Stimulated activated CD4-positive, alpha-beta T cell treated with anti-CD3 and anti-CD28 coated beads, Interleukin-15, amount 100 ng/mL, for 1 hour (primary cell): Measurements from ENCODE around the gene TMEM185B.
"Not testable (repeated sequence)": the region's sequence is repeated elsewhere in the genome, so short reads cannot be mapped to it uniquely, and the experiment has no call there.

Experiments used
- DNase-seq, 2 donors: peaks; one replicate each; pipeline ENCODE4 v3.0.0-alpha.2; 2020; ENCODE audit warnings: low read depth in 1 of 2, low spot score in 1 of 2

TMEM185B gene

GRCh38 chr2:120251880-120252224 lies 28.7 kb upstream of the TMEM185B start:
- DNase-seq = no peak

GRCh38 chr2:120251078-120251477 lies 27.9 kb upstream of the TMEM185B start:
- DNase-seq = no peak

- DNase-seq = no peak
Measured at GRCh38 chr2:120250640-120251039, 27.4 kb upstream of the TMEM185B start.

- no peak for DNase-seq
Measured at GRCh38 chr2:120247851-120248250, 24.7 kb upstream of the TMEM185B start.

- DNase-seq = no peak
Measured at GRCh38 chr2:120246546-120247300, 23.5 kb upstream of the TMEM185B start.

- no peak for DNase-seq
Measured at GRCh38 chr2:120245520-120246332, 22.5 kb upstream of the TMEM185B start.

- DNase-seq = no peak
Measured at GRCh38 chr2:120244656-120245519, 21.7 kb upstream of the TMEM185B start.

- no peak for DNase-seq
Measured at GRCh38 chr2:120243875-120244553, 20.8 kb upstream of the TMEM185B start.

GRCh38 chr2:120243211-120243610 lies 20.0 kb upstream of the TMEM185B start:
- DNase-seq = no peak

- no peak for DNase-seq
Measured at GRCh38 chr2:120241684-120242083, 18.5 kb upstream of the TMEM185B start.

- DNase-seq = no peak
Measured at GRCh38 chr2:120240901-120241429, 17.8 kb upstream of the TMEM185B start.

- DNase-seq = no peak
Measured at GRCh38 chr2:120239488-120240287, 16.5 kb upstream of the TMEM185B start.

- DNase-seq = no peak
Measured at GRCh38 chr2:120238728-120239487, 15.7 kb upstream of the TMEM185B start.

- DNase-seq = no peak
Measured at GRCh38 chr2:120237491-120237902, 14.3 kb upstream of the TMEM185B start.

- no peak for DNase-seq
Measured at GRCh38 chr2:120236791-120237190, 13.6 kb upstream of the TMEM185B start.

GRCh38 chr2:120236316-120236715 lies 13.1 kb upstream of the TMEM185B start:
- DNase-seq = no peak

GRCh38 chr2:120235681-120236080 lies 12.5 kb upstream of the TMEM185B start:
- DNase-seq = no peak

- DNase-seq = not testable (repeated sequence)
Measured at GRCh38 chr2:120235158-120235557, 12.0 kb upstream of the TMEM185B start.

GRCh38 chr2:120233292-120233691 lies 10.1 kb upstream of the TMEM185B start:
- no peak for DNase-seq
